Nephron progenitor cell (in vitro differentiated cells): Measurements from ENCODE around the gene SLC4A2.

Experiments
- DNase-seq: peaks from one replicate; pipeline ENCODE4 v3.0.0; 2021
- H3K27ac Mint-ChIP-seq: 2 replicates; pipeline ENCODE4 v1.8.0; 2021; ENCODE audit warnings: mild to moderate bottlenecking, moderate library complexity, mixed read lengths
- H3K27me3 Mint-ChIP-seq: 2 replicates; pipeline ENCODE4 v1.8.0; 2021; ENCODE audit warnings: mild to moderate bottlenecking, low read depth, mixed read lengths; ENCODE audit not compliant: poor library complexity
- H3K36me3 Mint-ChIP-seq: 2 replicates; pipeline ENCODE4 v1.8.0; 2021; ENCODE audit warnings: low read depth, mixed read lengths
- H3K4me1 Mint-ChIP-seq: 2 replicates; pipeline ENCODE4 v1.8.0; 2021; ENCODE audit warnings: mixed read lengths
- H3K4me3 Mint-ChIP-seq: 2 replicates; pipeline ENCODE4 v1.8.0; 2021; ENCODE audit warnings: mild to moderate bottlenecking, moderate library complexity, mixed read lengths
- H3K9me3 Mint-ChIP-seq: 2 replicates; pipeline ENCODE4 v1.8.0; 2021; ENCODE audit warnings: mild to moderate bottlenecking, moderate library complexity, mixed read lengths
- CTCF ChIP-seq: fragments of 200-600 bp; sonication (generic); IDR thresholded peaks from 2 replicates; pipeline ENCODE4 v1.5.0; 2021; ENCODE audit warnings: antibody characterized with exemption

Gene SLC4A2

GRCh38 chr7:151057989-151058780 is 1.2 kb upstream of the SLC4A2 start:
- no peak for TF ChIP-seq CTCF
- Mint-ChIP-seq H3K4me3 (peak overlapping the region; percentile 92), H3K4me1 (peaks cover 50% of the 10 kb centered on the region), H3K27ac (peak overlapping the region; percentile 77), H3K36me3 (no peaks in the 10 kb centered on the region), H3K9me3 (no peaks in the 10 kb centered on the region), H3K27me3 (peaks cover 32% of the 10 kb centered on the region)
- DNase-seq: peak; percentile 95

GRCh38 chr7:151058781-151059366 is 515 bp upstream of the SLC4A2 start:
- Mint-ChIP-seq H3K4me1 (peaks cover 55% of the 10 kb centered on the region), H3K27me3 (peaks cover 32% of the 10 kb centered on the region), H3K4me3 (peak overlapping the region; percentile 92), H3K9me3 (no peaks in the 10 kb centered on the region), H3K27ac (peak overlapping the region; percentile 77), H3K36me3 (no peaks in the 10 kb centered on the region)
- DNase-seq: no peak
- no peak for TF ChIP-seq CTCF

DNA sequence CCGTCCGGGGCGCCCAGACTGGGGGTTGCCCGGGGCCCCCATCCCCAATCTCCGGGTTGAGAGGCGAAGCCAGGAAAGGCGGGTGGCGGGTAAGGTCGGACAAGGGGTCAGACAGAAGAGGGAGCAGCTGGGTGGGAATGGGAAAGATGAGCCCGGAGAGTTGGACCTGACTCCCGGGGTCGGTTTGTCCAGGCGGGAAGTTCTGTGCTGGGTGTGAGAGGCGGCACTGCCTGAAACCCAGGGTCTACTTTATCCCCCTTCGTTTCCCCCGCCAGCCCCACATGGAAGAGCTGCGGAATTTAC is 675 bp downstream of the SLC4A2 start:
- H3K9me3 Mint-ChIP-seq: no peaks in the 10 kb centered on the region
- TF ChIP-seq CTCF: peak; percentile 1
- no peak for DNase-seq
- H3K36me3 Mint-ChIP-seq: no peaks in the 10 kb centered on the region
- H3K27ac Mint-ChIP-seq: no peak overlapping the region
- H3K4me1 Mint-ChIP-seq: peaks cover 55% of the 10 kb centered on the region
- H3K4me3 Mint-ChIP-seq: peak overlapping the region; percentile 92
- peaks cover 31% of the 10 kb centered on the region for H3K27me3 Mint-ChIP-seq

DNA sequence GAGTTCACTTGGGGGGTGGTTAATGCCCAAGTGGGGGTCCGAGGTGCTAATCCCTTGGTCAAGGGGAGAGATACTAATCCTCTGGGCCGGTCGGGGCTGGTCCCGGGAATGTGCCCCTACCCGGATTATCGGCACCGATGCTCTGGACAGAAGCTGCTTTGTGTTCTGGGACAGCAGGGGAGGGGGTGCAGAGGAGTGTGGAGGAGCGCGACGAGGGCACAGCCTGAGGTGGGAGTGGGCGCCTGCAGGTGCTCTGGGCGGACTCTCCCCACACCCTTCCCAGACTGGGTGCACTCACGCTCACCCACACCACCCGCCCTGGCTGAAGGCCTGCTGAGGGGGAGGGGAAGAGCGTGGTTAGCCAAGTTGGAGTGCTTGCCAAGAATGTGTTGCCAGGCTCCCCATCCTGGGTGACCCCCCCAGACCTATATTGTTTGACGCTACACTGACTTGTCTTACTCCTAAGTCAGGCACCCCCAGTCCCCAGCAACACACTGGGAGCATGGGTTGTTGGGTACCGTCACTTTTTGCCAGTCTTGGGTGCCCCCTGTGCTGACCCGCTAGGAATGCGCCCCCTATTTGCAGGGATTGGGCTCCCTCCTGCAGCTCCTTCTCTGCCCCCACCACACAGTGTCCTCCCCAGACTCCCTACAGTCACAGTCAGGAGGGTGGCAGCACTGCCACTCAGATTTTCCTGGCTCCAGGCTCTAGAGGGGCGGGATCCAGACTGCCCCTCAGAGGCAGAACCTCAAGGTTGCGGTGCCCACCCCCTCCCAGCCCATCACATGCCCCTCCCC is 1.2 kb downstream of the SLC4A2 start:
- Mint-ChIP-seq H3K36me3 (peaks cover 4% of the 10 kb centered on the region), H3K4me3 (peak overlapping the region; percentile 92), H3K9me3 (no peaks in the 10 kb centered on the region), H3K27me3 (peaks cover 30% of the 10 kb centered on the region), H3K4me1 (peaks cover 55% of the 10 kb centered on the region), H3K27ac (no peak overlapping the region)
- DNase-seq: no peak
- TF ChIP-seq CTCF: no peak

DNA sequence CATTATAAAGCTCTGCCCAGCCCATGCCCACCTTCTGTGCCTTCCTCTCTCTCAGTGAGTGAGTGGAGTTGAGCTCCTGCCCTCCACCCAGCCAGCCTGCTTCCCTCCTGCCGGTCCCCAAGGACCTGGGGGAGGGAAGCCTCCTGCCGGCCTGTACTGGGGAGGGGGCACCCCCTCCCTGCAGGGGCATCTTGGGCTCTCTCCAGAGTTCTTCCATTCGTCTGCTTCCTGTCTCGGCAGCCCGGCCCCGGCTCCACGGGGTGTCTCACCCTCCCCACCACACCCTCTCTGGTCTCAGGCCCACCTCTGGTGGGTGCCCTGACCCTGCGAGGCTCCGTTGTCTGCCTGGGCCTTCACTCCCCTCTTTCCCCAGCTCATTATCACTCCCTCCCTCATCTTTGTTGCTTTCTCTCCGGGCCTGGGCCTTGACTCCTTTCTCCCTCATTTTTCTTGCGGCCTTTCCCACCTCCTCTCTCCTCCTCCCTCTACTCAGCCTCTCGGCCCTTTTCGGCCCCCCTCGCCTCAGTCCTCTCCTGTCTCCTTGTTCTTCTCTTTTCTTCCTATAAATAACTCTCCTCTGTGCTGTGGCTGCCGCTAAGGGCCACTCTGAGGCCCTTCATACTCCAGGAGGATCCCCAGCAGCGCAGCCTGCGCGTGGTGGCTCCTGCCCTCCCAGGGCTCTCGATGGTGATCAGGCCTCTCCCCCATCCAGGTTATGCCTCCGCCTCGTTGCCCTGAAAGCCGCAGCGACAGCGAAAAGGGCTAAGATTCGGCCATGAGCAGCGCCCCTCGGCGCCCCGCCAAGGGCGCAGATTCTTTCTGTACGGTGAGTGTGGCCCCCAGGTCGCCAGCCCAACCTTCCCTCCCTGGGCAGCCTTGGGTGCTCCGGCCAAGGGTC is 2.1 kb downstream of the SLC4A2 start:
- TF ChIP-seq CTCF: no peak
- no peak overlapping the region for H3K27ac Mint-ChIP-seq
- peaks cover 4% of the 10 kb centered on the region for H3K36me3 Mint-ChIP-seq
- peaks cover 50% of the 10 kb centered on the region for H3K4me1 Mint-ChIP-seq
- peak overlapping the region; percentile 92 for H3K4me3 Mint-ChIP-seq
- no peaks in the 10 kb centered on the region for H3K9me3 Mint-ChIP-seq
- H3K27me3 Mint-ChIP-seq: peaks cover 24% of the 10 kb centered on the region
- no peak for DNase-seq
